SH-SY5Y (cell line): ENCODE results near the gene MUL1.

Experiments used
- GATA2 ChIP-seq: IDR thresholded peaks from 2 replicates; pipeline ENCODE4 v1.6.1; 2011; ENCODE audit warnings: mild to moderate bottlenecking, low read depth, low read length
- GATA3 ChIP-seq: IDR thresholded peaks from 2 replicates; pipeline ENCODE4 v1.6.1; 2011; ENCODE audit warnings: low read depth, mild to moderate bottlenecking, low read length, moderate library complexity

DNA sequence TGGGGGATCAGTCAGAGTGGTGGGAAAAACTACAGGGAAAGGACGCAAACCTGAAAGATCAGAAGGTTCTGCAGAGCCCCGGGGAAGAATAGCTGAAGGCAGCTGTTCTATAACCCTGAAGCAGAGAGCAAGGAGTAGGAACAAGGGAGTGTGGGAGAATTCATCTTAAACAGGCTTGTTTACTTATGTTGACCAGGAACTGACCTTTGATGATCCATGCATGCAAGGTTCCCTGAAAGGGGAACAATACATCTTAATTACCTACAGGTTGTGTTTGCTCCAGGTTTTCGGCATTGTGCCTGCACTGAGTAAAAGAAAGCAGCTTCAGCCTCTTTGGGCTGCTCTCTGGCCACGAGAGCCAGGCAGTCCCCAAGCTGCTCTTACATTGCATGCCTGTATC is 25.7 kb upstream of the MUL1 start:
- TF ChIP-seq GATA2: no peak
- TF ChIP-seq GATA3: no peak
